Keratinocyte (primary cell): ENCODE results near the gene TTC3. TPM values are rescaled to one million over a fixed set of nuclear protein-coding genes. Genes with fewer than 3 reads are reported as not detected.

Experiments used
- DNase-seq: peaks from one replicate; pipeline ENCODE4 v3.0.0-alpha.2; 2011; ENCODE audit warnings: low read depth, missing footprints, low spot score
- FAIRE-seq: peaks from 2 replicates; lab custom pipeline; 2011; peaks lifted over from hg19 to GRCh38; lab: Jason Lieb, UNC
- H2AFZ ChIP-seq: 2 replicates; pipeline ENCODE4 v1.6.0; 2012; ENCODE audit warnings: low read length, control low read depth, inconsistent platforms; ENCODE audit not compliant: control insufficient read depth
- H3K27ac ChIP-seq: 2 replicates; pipeline ENCODE4 v1.5.1; 2011; ENCODE audit warnings: low read length; ENCODE audit not compliant: control insufficient read depth, insufficient read depth
- H3K27me3 ChIP-seq: 3 replicates; pipeline ENCODE4 v1.6.0; 2011; ENCODE audit warnings: low read length; ENCODE audit not compliant: control insufficient read depth, insufficient read depth; ENCODE audit errors: extremely low read depth
- H3K36me3 ChIP-seq, 2 experiments: 2 replicates in 1 of 2; 3 replicates in 1 of 2; pipeline ENCODE4 v1.5.1; 2011; ENCODE audit warnings: low read length in 2 of 2, mild to moderate bottlenecking in 1 of 2; ENCODE audit not compliant: control insufficient read depth in 2 of 2, insufficient read depth in 2 of 2; ENCODE audit errors: extremely low read depth in 1 of 2
- H3K4me1 ChIP-seq: 3 replicates; pipeline ENCODE4 v1.5.1; 2011; ENCODE audit warnings: low read length; ENCODE audit not compliant: control insufficient read depth, insufficient read depth; ENCODE audit errors: extremely low read depth
- H3K4me2 ChIP-seq: 3 replicates; pipeline ENCODE4 v1.6.0; 2011; ENCODE audit warnings: low read depth, low read length; ENCODE audit not compliant: control insufficient read depth, insufficient read depth; ENCODE audit errors: extremely low read depth
- H3K4me3 ChIP-seq, 3 experiments: fragments of 200-600 bp in 1 of 3; sonication (generic) in 1 of 3; 2 replicates in 2 of 3; 3 replicates in 1 of 3; pipeline ENCODE4 v1.5.1; 2011 to 2016; ENCODE audit warnings: low read length in 3 of 3, mild to moderate bottlenecking in 3 of 3, control low read depth in 2 of 3, inconsistent platforms in 1 of 3, low read depth in 1 of 3, mixed read lengths in 1 of 3, mixed run types in 1 of 3, moderate library complexity in 1 of 3; ENCODE audit not compliant: control insufficient read depth in 2 of 3, insufficient read depth in 2 of 3; ENCODE audit errors: extremely low read depth in 1 of 3
- H3K79me2 ChIP-seq: 2 replicates; pipeline ENCODE4 v1.6.0; 2012; ENCODE audit warnings: low read length; ENCODE audit not compliant: control insufficient read depth, insufficient read depth
- H3K9ac ChIP-seq: 3 replicates; pipeline ENCODE4 v1.6.0; 2011; ENCODE audit warnings: low read length; ENCODE audit not compliant: control insufficient read depth, insufficient read depth; ENCODE audit errors: extremely low read depth
- H3K9me1 ChIP-seq: 3 replicates; pipeline ENCODE4 v1.6.0; 2011; ENCODE audit warnings: low read length; ENCODE audit not compliant: control insufficient read depth, insufficient read depth; ENCODE audit errors: extremely low read depth
- H3K9me3 ChIP-seq: 2 replicates; pipeline ENCODE4 v1.5.1; 2012; ENCODE audit warnings: low read depth, low read length; ENCODE audit not compliant: control insufficient read depth
- H4K20me1 ChIP-seq: 3 replicates; pipeline ENCODE4 v1.6.0; 2011; ENCODE audit warnings: low read length; ENCODE audit not compliant: control insufficient read depth, insufficient read depth; ENCODE audit errors: extremely low read depth
- CTCF ChIP-seq, 3 experiments: IDR thresholded peaks in 1 of 3; conservative IDR thresholded peaks in 1 of 3; optimal IDR thresholded peaks in 1 of 3; 2 replicates in 2 of 3; 3 replicates in 1 of 3; pipeline versions ENCODE3 to v1.5.1; 2011; ENCODE audit warnings: low read length in 3 of 3, mild to moderate bottlenecking in 3 of 3, moderate library complexity in 2 of 3, control low read depth in 1 of 3, inconsistent platforms in 1 of 3; ENCODE audit not compliant: insufficient read depth in 2 of 3; ENCODE audit errors: extremely low read depth in 1 of 3
- EZH2 ChIP-seq: IDR thresholded peaks from one replicate; pipeline ENCODE4 v1.6.1; 2012; ENCODE audit warnings: inconsistent platforms, mild to moderate bottlenecking, low read length, moderate library complexity
- dilution Hi-C: fragments of 300-500 bp; cut with MboI; formaldehyde crosslinking; loops from one replicate; pipeline ENCODE4 v1.7.0; 2020; ENCODE audit warnings: low sequenced_read_pairs; ENCODE audit not compliant: extremely low pct_ligation_motif_present
- polyA plus RNA-seq, 5 experiments: library from polyadenylated mRNA; depleted of rRNA in 3 of 5; stranded (reverse) in 3 of 5; stranded (forward) in 1 of 5; unstranded in 1 of 5; fragments of >200 nt; gene quantifications; 1 replicate in 1 of 5; 2 replicates in 3 of 5; 3 replicates in 1 of 5; pipeline versions ENCODE4 v1.2.1 to v1.2.3, GENCODE V29; 2011 to 2012; ENCODE audit warnings: missing spikeins in 2 of 5, low read depth in 1 of 5, low replicate concordance in 1 of 5

Gene TTC3
- polyA plus RNA-seq, 1 donor (not counting 4 experiments of a cell fraction or from before 2014, with no cell fraction given), result 38.5 TPM

GRCh38 chr21:37082375-37082774, 9.3 kb downstream of the TTC3 start:
- dilution Hi-C loops, result no loop called here
- no peak for TF ChIP-seq CTCF (optimal IDR thresholded peaks at IDR 0.05 in 1 of 3, IDR thresholded peaks at IDR 0.05 in 1 of 3, conservative IDR thresholded peaks at IDR 0.05 in 1 of 3; ENCODE audit: extremely low read depth in 1 of 3, insufficient read depth in 2 of 3, low read length in 3 of 3)
- no peak for TF ChIP-seq EZH2
- Histone ChIP-seq H3K9me1 (no peaks in the 10 kb centered on the region), H4K20me1 (no peaks in the 10 kb centered on the region), H3K4me3 (no peak overlapping the region), H3K27me3 (no peaks in the 10 kb centered on the region), H3K4me2 (no peak overlapping the region), H3K79me2 (peaks cover 66% of the 10 kb centered on the region), H2AFZ (no peak overlapping the region), H3K4me1 (no peaks in the 10 kb centered on the region), H3K9ac (no peak overlapping the region), H3K27ac (no peak overlapping the region), H3K9me3 (no peaks in the 10 kb centered on the region), H3K36me3 (no peaks in the 10 kb centered on the region)
- FAIRE-seq (no peak), DNase-seq (no peak)

- FAIRE-seq (no peak), DNase-seq (no peak)
- Histone ChIP-seq H3K9me3 (no peaks in the 10 kb centered on the region), H3K4me3 (no peak overlapping the region), H2AFZ (no peak overlapping the region), H3K79me2 (peaks cover 62% of the 10 kb centered on the region), H3K9me1 (no peaks in the 10 kb centered on the region), H3K27ac (no peak overlapping the region), H3K27me3 (no peaks in the 10 kb centered on the region), H3K4me2 (no peak overlapping the region), H4K20me1 (no peaks in the 10 kb centered on the region), H3K9ac (no peak overlapping the region), H3K36me3 (no peaks in the 10 kb centered on the region), H3K4me1 (no peaks in the 10 kb centered on the region)
- dilution Hi-C loops, result no loop called here
- TF ChIP-seq CTCF (optimal IDR thresholded peaks at IDR 0.05 in 1 of 3, IDR thresholded peaks at IDR 0.05 in 1 of 3, conservative IDR thresholded peaks at IDR 0.05 in 1 of 3; ENCODE audit: extremely low read depth in 1 of 3, insufficient read depth in 2 of 3, low read length in 3 of 3) (no peak), EZH2 (no peak)
Observed at GRCh38 chr21:37082856-37083528, 9.9 kb downstream of the TTC3 start.
